ENCODE results near the gene SLC6A1. TPM values are rescaled to one million over a fixed set of nuclear protein-coding genes. Genes with fewer than 3 reads are reported as not detected.

SLC6A1 gene
- total and polyA plus RNA-seq, 2 of the 4 experiments (the other 2 are of a cell fraction): 0.02 TPM; not detected in 1

DNA sequence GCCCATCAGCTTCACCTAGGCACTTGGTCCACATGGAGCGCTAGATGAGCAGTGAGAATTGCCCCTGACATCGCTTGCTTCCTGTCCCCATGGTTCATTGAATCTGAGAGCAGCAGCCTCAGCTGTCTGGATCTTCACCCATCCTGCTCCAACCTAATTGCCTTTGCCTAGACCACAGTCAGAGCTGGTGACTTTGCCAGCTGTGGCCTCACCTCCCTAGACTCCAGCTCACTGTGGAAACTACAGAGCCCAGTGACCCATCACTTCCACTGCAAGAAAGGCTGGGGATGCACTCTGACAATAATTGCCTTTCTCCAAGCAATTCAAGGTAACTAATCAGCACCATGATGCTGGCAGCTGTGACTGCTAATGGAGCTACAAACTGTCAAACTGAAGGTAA, 30.6 kb upstream of the SLC6A1 start:
- Histone ChIP-seq H3K9ac (ENCODE audit: low read depth, low read length) (no peak overlapping the region), H3K56ac (ENCODE audit: extremely low read depth, insufficient read depth, low read length) (no peak overlapping the region), H2BK5ac (ENCODE audit: low read depth, low read length, poor library complexity, severe bottlenecking) (no peak overlapping the region), H2AK9ac (replicated peaks; ENCODE audit: low read depth, low read length, poor library complexity) (no peak overlapping the region), H2AFZ (replicated peaks; ENCODE audit: low read length, poor library complexity) (no peak overlapping the region), H4K91ac (ENCODE audit: insufficient read depth, low read depth, low read length) (no peak overlapping the region), H3K4me3 (ENCODE audit: insufficient read depth, low read depth, low read length) (no peak overlapping the region), H3K27ac (ENCODE audit: insufficient read depth, low read length) (no peak overlapping the region), H3K9me1 (ENCODE audit: insufficient read depth, low read length) (no peaks in the 10 kb centered on the region), H2AK5ac (ENCODE audit: low read depth, low read length) (no peak overlapping the region), H3K4me1 (ENCODE audit: control insufficient read depth, insufficient read depth, low read length) (no peaks in the 10 kb centered on the region), H2BK20ac (ENCODE audit: low read depth, low read length) (no peak overlapping the region), H3K14ac (replicated peaks; ENCODE audit: low read depth, low read length) (no peak overlapping the region), H3K23ac (ENCODE audit: low read depth, low read length) (no peak overlapping the region), H3K79me1 (ENCODE audit: low read depth in 1 of 2, low read length in 2 of 2) (no peaks in the 10 kb centered on the region), H4K8ac (ENCODE audit: low read depth in 2 of 2, low read length in 2 of 2) (no peak overlapping the region), H3K36me3 (ENCODE audit: control insufficient read depth, insufficient read depth, low read length) (no peaks in the 10 kb centered on the region), H4K5ac (ENCODE audit: low read depth, low read length) (no peak overlapping the region), H2BK15ac (ENCODE audit: low read depth, low read length) (no peak overlapping the region), H3K18ac (ENCODE audit: low read depth, low read length) (no peak overlapping the region), H4K20me1 (ENCODE audit: insufficient read depth, low read length) (0 out of 2 replicates have a peak, but pooled peaks cover 4% of the 10 kb centered on the region), H3K4me2 (ENCODE audit: low read depth, low read length) (no peak overlapping the region), H3K27me3 (ENCODE audit: control insufficient read depth, insufficient read depth, low read length) (peaks cover 23% of the 10 kb centered on the region), H2BK120ac (ENCODE audit: low read depth, low read length) (no peak overlapping the region), H3K9me3 (ENCODE audit: control insufficient read depth, insufficient read depth, low read length) (no peaks in the 10 kb centered on the region), H3K4ac (ENCODE audit: low read depth, low read length) (no peak overlapping the region)
- CTCF ChIA-PET: interaction anchor here (1.2 kb wide), 1 partner anchor 21 kb away, joined by 3 read pairs; no protein-coding TSS in a partner anchor
- WGBS, 2 experiments (ENCODE audit: extremely low coverage in 2 of 2, insufficient read length in 1 of 2): 54% methylated on average over 2 of the region's 2 CpGs; no CpG with 5 or more reads in 1 of the 2 experiments
- POLR2A ChIA-PET (ENCODE audit: unreplicated experiment): interaction anchor here (0.6 kb wide), 1 partner anchor 8 kb away, joined by 3 read pairs; no protein-coding TSS in a partner anchor
- no TSS peak for BruUV-seq (replicated peaks)
- no peak for TF ChIP-seq CTCF (conservative IDR thresholded peaks at IDR 0.05; ENCODE audit: low read depth, low read length)
- TF ChIP-seq MXI1 (IDR thresholded peaks at IDR 0.05; ENCODE audit: borderline replicate concordance, low read depth, low read length): no peak
- no peak for TF ChIP-seq FOS (IDR thresholded peaks at IDR 0.05; ENCODE audit: low read depth, low read length)
- TF ChIP-seq RCOR1 (IDR thresholded peaks at IDR 0.05; ENCODE audit: insufficient replicate concordance, low read length): no peak
- no peak for TF ChIP-seq POLR2A (IDR thresholded peaks at IDR 0.05; ENCODE audit: low read depth, low read length)
- no peak for TF ChIP-seq RFX5 (IDR thresholded peaks at IDR 0.05; ENCODE audit: low read depth, low read length)
- ATAC-seq (ENCODE audit: low read depth): no peak
- dilution Hi-C loops (cut with HindIII; ENCODE audit: low sequenced_read_pairs, unreplicated experiment): no loop called here
- intact Hi-C loops (cut with micrococcal nuclease): no loop called here
- in situ Hi-C loops (cut with MboI; ENCODE audit: low sequenced_read_pairs): no loop called here
- no peak for DNase-seq

Measured in IMR-90 (cell line).